ENCODE measurements around the gene IFITM5.
"Not testable (repeated sequence)": the region's sequence is repeated elsewhere in the genome, so short reads cannot be mapped to it uniquely, and the experiment has no call there.

Gene IFITM5

DNA sequence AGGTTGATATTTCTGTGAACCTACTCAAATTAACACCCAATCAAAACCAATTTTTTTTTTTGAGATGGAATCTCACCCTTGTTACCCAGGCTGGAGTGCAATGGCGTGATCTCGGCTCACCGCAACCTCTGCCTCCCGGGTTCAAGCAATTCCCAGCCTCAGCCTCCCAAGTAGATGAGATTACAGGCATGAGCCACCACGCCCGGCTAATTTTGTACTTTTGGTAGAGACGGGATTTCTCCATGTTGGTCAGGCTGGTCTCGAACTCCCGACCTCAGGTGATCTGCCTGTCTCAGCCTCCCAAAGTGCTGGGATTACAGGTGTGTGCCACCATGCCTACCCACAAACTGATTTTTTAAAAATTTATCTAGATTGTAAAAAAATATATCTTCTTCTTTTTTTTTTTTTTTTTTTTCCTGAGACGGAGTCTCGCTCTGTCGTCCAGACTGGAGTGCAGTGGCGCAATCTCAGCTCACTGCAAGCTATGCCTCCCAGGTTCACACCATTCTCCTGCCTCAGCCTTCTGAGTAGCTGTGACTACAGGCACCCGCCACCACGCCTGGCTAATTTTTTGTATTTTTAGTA, 29.3 kb upstream of the IFITM5 start:
- DNase-seq, result not testable (repeated sequence)

DNA sequence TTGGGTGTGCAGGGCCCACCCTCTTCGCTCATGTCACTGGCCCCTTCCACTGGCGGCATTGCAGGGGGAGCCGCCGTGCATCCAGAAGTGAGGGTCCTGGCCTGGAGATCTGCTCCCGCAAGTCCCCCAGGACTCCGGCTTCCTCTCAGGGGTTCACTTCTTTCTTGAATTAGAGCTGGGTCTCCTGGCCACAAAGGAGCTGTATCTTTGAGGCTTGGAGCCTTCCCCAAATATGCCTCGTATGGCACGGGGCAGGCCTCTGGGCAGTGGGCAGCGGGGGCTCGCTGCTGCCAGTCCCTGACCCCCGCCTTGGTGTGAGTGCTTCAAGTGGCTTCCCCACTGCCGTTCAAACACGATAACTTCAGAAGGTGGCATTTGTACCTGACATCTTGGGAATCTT, 28.7 kb upstream of the IFITM5 start:
- no peak for DNase-seq

DNA sequence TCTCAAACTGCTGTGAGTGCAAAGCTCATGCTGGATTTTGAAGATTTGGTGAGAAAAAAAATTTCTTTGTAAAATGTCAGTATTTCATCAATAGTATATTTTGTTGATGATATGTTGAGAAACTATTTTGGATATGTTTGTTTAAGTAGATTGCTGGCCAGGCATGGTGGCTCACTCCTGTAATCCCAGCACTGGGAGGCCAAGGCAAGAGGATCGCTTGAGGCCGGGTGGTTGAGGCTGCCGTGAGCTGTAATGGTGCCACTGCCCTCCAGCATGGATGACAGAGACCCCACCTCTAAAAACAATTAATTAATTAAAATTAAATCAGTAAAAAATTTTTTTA, 28.2 kb upstream of the IFITM5 start:
- no peak for DNase-seq

DNA sequence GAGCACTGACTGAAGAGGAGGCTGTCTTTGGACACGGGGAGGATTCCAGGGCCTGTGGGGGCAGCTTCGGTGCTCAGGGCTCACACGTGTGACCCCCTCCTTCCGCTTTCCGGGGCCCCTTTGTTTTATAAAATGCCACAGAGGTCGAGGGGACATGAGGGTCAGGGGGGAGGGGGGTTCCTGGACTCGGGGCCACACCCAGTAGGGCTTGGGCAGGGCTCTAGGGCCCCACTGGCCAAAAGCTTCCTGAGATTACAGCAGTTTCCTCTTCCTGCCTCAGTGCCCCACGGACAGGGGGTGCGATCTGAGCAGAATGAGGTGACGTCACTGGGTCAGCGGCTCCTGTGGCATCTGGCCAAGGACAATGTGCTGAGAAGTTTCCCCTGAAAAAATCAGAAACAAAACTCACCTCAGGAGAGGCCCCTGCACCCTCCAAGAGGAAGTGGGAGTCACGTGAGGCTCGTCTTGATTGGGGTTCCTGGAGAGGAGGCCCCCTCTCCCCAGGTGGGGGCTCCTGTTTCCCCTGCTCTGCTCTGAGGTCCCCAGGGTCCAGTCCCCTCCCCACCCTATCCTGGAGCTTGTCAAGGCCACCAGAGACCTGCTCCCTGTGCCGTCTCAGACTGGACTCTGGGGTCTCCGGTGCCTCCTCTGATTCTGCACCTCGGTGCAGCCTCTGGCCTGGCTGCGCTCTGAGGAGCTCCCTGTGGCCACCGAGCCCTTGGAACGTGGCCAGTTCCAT, 27.7 kb upstream of the IFITM5 start:
- peak in 11 of 56 donors; percentile 12 to 65 (median 25) for DNase-seq

DNA sequence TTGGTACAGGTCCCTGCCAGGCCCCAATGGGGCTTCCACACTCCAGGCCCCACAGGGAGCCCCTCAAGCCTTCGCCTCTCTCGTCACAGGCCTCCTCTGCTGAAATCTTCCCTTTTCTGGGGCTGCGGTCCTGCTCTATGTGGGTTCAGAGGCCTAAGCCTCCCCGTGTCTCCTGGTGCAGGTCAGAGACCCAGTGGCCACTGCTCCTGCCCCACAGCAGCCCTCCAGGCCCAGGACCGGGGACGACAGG, 27.2 kb upstream of the IFITM5 start:
- DNase-seq, result no peak

DNA sequence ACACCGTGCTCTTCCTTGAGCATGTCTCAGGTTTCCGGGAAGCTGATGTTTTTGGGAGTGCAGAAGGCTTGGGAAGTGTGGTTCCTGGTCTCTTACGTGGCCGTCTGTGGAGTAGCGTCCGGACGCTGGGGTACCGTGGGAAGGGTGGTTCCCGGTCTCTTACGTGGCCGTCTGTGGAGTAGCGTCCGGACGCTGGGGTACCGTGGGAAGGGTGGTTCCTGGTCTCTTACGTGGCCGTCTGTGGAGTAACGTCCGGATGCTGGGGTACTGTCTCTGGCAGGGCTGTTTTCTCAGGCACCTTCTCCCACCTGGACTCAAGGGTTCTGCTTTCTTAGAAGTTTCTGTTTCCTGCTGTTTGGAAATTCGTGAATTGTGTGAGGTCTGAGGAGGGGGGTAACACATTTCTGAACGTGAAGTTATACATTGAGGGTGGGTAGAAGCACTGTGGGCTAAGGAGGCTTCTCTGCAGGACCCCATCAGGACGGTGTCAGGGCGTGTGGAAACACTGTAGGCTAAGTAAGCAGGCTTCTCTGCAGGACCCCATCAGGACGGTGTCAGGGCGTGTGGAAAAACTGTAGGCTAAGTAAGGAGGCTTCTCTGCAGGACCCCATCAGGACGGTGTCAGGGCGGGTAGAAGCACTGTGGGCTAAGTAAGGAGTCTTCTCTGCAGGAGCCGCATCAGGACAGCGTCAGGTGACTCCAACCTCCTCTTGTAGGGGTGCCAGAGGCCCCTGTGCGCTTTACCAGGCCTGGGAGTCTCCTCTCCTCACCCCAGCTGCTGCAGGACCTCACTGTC, 26.7 kb upstream of the IFITM5 start:
- no peak for DNase-seq

DNA sequence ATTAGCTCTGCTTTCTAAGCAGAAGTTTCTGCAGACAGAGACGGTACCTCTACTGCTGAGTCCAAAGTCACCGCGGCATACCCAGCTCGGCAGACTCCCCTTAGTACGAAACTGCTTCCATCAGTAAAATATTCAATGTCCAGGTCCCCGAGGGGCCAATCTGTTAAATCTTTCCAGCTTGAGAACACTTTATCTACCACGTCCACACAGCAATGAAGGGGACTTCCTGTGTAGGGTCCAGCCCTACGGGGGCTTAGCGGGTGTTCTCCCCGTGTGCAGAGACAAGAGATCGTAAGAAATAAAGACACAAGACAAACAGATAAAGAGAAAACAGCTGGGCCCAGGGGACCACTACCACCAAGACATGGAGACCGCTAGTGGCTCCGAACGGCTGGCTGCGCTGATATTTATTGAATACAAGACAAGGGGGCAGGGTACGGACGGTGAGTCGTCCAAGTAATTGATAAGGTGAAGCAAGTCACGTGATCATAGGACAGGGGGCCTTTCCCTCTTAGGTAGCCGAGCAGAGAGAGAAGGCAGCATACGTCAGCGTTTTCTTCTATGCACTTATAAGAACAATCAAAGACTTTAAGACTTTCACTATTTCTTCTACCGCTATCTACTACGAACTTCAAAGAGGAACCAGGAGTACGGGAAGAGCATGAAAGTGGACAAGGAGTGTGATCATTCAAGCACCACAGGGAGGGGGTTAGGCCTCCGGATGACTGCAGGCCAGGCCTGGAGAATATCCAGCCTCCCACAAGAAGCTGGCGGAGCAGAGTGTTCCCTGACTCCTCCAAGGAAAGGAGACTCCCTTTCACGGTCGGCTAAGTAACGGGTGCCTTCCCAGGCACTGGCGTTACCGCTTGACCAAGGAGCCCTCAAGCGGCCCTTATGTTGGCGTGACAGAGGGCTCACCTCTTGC, 25.5 kb upstream of the IFITM5 start:
- peak in 5 of 56 donors; percentile 24 to 45 (median 29) for DNase-seq

DNA sequence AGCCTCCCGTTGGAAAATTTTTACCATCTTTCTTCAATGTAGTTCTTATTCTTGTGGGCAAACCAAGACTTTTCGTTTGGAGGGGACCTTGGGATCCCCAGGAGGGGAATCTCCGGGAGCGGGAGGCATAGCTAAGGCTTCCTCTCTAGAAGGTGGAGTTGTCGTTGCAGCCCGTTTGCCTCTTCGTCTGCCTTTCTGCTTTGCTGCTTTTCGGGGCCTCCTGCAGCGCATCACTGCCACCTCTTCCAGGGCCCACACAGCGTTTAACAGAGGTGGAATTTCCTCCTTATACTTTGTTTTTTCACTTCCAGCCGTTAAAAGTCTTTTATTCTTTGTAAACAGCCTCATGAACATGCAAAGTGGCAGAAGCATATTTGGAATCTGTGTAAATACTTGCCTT, 24.8 kb upstream of the IFITM5 start:
- no peak for DNase-seq

DNA sequence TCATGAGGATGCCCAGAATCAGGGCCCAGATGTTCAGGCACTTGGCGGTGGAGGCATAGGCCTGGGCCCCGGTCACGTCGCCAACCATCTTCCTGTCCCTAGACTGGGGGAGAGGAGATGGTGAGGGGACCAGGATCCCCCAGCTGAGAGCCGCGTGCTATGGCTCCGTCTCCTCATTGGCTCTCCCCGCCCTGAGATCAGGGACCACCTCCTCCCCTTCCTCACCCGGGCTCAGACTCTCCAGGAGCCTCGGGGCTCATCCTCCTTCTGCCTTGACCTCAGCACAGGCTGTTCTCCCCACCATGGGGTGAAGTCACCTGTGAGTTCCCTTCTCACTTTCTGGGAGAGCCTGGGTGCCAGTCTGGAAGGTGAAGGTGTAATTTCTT, 20.6 kb upstream of the IFITM5 start:
- not testable (repeated sequence) for DNase-seq

DNA sequence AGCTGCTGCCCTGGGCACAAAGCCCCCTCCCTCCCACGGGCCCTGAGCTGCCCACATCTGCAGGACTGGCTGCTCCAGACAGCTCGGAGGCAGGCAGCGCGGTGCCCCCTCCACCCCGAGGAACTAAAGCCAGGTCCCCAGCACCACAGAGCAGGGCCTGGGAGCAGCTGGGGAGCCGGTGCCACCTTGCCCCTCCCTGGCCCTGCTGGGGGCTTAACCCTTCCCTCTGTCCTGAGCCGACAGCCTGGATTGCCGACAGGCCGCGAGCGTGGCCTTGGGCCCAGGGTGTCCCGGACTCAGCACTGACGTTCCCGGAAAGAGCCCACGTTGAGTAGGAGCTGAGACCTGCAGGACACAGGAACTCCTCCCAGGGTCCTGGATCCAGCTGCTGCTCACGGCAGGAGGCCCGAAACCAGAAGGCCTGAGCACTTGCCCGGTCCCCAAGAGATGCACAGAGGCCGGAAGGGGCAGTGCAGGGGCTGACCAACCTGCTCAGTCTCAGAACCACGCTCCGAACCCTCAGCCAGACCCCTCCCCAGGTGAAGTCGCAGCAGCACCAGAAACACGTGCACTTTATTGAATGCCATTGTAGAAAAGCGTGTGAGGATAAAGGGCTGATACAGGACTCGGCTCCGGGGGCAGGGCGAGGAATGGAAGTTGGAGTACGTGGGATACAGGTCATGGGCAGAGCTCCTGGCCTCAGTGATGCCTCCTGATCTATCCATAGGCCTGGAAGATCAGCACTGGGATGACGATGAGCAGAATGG, 20.0 kb upstream of the IFITM5 start:
- not testable (repeated sequence) for DNase-seq

DNA sequence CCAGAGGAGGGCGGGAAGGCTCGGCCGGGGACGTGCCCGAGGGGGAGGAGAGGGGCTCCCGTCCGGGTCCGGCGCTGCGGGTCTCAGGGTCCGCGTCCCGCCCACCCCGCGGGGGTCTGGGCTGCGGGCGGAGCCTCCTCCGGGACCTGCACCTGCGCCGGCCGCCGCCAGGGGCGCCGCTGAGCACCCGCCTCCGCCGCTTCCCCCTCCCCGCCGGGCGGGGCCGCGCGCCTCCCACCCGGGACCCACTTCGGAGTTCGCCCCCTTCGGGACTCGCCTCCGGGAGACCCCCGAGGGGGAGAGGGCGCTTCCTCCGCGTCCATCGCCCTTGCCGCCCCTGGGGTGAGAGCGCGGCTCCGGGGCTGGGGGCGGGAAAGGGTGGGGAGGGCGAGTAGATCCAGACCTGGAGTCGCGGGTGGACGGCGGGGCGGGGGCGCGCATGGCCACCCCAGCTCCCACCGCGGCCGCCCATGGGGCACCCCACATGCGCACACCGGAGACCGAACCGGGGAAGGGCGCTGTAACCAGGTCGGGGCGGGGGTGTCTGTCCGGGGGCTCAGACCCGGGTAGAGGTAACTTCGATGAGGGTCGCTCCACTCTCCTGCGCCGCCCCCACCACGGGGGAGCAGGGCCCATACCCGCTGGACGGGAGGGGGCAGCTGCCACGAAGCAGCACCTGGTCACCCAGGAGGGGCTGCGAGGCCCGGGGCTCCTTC, 19.2 kb upstream of the IFITM5 start:
- DNase-seq, result not testable (repeated sequence)

DNA sequence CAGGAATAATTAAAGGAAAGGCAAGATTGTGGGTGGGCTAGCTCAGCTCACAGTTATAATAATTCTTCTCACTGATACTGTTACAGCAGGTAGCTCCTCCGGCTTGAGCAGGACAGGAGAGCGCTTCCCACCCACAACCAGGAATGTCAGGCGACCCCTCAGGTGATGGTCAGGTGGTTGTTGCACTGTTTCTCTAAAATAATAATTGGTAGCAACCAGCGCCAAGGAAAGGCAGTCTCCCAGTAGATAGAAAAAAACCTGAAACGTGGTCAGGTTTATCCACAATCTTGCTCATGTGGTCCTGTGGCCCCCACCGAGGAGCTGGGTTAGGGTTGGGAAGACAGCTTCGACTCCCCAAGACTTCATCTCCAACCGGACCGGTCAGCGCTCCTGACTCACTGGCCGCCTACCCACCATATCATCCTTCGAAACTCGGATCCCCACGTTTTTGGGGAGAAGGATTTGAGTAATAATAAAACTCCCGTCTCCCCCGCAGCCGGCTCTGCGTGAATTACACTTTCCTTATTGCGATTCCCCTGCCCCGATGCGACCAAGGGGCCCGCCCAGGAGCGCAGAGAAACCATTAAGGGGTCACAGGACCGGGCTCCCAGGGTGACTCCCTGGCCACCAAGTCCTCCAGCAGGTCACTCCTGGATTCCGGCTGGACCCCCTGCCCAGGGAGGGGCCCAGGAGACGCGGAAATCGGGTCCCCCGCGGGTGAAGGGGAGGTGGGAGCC, 18.5 kb upstream of the IFITM5 start:
- not testable (repeated sequence) for DNase-seq

DNA sequence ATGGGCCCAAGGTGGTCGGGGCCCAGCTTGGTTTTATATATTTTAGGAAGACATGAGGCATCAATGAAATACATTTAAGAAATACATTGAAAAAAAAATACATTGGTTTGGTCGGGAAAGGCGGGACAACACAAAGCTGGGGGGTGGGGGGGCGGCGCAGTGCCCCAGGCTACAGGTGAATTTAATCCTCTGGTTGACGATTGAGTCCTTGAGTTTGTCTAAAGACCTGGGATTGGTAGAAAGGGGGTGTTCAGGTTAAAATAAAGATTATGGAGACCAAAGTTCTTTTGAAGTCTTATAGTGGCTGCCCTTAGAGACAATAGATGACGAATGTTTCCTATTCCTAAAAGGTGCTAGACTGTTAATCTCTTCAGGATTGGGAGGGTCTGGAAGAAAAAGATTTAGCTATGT, 17.6 kb upstream of the IFITM5 start:
- no peak for DNase-seq

DNA sequence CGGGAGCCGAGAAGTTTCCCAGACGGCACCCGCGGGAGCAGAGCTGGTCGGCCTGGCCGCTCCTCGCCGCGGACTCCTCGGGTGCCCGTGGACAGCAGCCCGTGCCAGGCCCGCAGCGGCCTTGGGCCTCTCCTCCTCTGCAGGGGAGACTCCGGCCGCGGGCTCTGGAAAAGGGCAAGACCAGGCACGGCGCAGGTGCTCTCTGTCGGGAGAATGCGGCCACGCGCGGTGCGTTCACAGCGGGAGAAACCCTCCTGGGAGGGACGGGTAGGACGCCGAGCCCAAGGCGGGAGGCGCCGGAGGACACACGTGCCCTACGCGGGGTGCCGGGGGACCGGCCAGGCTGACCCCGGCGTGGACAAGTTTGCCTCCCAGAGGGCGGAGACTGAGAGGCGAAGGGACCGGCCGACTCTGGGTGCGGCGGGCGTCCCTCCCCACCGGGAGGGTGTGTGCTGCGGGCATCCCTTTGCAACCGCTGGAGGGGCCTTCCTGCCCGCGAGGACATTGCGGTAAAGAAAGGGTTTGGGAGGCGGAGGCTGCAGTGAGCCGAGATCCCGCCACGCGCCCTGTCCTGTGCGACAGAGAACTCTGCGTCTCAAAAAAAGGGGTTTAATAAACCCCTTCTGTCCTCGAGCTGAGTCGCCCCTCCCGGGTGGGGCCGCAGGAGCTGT, 16.8 kb upstream of the IFITM5 start:
- DNase-seq, result no peak

DNA sequence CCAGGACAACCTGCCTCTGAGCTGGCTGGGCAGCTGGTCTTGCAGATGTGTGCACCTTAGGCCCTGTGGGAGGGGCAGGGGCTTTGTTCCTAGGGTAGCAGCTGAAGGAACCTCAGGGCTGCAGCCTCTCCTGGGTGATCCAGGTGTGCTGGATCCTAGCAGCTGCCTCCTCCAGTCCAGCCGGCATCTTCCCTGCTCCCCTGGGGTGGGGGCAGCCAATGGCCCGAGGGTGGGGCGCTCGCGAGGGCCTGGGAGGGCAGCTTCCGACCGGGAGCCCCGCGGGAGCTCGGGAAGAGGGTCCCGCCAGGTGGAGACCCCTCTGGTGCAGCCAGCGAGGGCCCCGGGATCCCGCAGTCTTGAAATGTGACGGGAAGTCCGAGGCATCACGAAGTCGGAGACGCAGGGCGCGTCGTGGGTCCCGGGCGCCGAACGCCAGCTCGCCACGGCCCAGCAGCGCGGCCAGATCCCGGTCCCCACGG, 16.2 kb upstream of the IFITM5 start:
- no peak for DNase-seq

DNA sequence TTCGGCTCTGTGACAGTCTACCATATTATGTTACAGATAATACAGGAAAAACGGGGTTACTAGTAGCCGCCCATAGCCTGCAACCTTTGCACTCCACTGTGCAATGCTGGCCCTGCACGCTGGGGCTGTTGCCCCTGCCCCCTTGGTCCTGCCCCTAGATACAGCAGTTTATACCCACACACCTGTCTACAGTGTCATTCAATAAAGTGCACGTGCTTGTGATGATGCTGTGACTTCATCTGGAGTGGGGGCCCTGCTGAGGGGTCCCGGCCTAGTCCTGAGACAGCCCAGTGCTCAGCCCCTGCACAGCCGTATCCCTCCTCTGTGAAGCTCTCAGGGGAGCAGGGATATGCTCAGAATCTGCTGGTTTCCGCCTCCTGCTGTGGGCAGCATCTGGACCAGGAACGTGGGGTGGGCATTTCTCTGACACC, 15.7 kb upstream of the IFITM5 start:
- DNase-seq, result no peak

DNA sequence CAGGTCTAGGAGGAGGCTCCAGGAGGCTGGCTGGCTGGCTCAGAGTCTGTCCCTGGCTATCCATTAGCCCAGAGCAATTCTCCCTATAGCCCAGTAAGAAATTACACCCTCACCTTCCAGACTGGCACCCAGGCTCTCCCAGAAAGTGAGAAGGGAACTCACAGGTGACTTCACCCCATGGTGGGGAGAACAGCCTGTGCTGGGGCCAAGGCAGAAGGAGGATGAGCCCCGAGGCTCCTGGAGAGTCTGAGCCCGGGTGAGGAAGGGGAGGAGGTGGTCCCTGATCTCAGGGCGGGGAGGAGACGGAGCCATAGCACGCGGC, 15.2 kb upstream of the IFITM5 start:
- not testable (repeated sequence) for DNase-seq

DNA sequence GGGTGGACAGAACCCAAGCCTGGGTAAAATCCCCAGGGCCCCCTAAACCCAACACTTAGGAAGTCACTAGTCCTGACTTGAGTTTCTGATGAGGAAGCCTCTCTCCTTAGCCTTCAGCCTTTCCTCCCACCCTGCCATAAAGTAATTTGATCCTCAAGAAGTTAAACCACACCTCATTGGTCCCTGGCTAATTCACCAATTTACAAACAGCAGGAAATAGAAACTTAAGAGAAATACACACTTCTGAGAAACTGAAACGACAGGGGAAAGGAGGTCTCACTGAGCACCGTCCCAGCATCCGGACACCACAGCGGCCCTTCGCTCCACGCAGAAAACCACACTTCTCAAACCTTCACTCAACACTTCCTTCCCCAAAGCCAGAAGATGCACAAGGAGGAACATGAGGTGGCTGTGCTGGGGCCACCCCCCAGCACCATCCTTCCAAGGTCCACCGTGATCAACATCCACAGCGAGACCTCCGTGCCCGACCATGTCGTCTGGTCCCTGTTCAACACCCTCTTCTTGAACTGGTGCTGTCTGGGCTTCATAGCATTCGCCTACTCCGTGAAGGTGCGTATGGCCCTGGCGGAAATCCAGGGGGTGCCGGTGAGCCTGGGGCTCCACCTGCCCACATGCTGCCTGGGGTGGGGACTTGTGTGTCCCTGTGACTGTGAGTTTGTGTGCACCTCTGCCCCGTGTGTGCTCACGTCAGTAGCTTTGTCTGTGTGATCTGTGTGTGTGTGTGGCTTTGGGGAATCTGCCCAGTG, 14.6 kb upstream of the IFITM5 start, which contains the start of gene IFITM1:
TSS of gene IFITM1 (plus strand) at position 254 of the 767 bp plus-strand sequence. CDS start at position 385, 131 bp downstream.
- no peak for DNase-seq
